Activated CD8-positive, alpha-beta memory T cell treated with anti-CD3 and anti-CD28 coated beads for 4 hours (primary cell): ENCODE measurements around the gene EFL1.
A peak's percentile ranks its signal among the peaks of the same experiment; 100 is the strongest.
"Not testable (repeated sequence)": the region's sequence is repeated elsewhere in the genome, so short reads cannot be mapped to it uniquely, and the experiment has no call there.

Source experiments
- DNase-seq, 2 donors: peaks; one replicate each; pipeline ENCODE4 v3.0.0-alpha.2; 2020; ENCODE audit warnings: low read depth in 2 of 2

The EFL1 gene

GRCh38 chr15:82197733-82198594 lies 64.6 kb downstream of the EFL1 start:
- DNase-seq: peak in 1 of 2 donors; percentile 9

GRCh38 chr15:82196353-82196752 lies 66.2 kb downstream of the EFL1 start:
- no peak for DNase-seq

- DNase-seq: not testable (repeated sequence)
These were observed 66.7 kb downstream of the EFL1 start for GRCh38 chr15:82195818-82196217.

- DNase-seq: not testable (repeated sequence)
These were observed 68.0 kb downstream of the EFL1 start for GRCh38 chr15:82194488-82194887.

GRCh38 chr15:82193435-82193834 lies 69.1 kb downstream of the EFL1 start:
- DNase-seq: not testable (repeated sequence)

GRCh38 chr15:82192394-82192793 lies 70.1 kb downstream of the EFL1 start:
- not testable (repeated sequence) for DNase-seq

- DNase-seq: no peak
These were observed 75.7 kb downstream of the EFL1 start for GRCh38 chr15:82186719-82187406.

- DNase-seq: no peak
These were observed 76.4 kb downstream of the EFL1 start for GRCh38 chr15:82186161-82186560.

GRCh38 chr15:82184776-82185175 lies 77.8 kb downstream of the EFL1 start:
- no peak for DNase-seq

GRCh38 chr15:82184355-82184754 lies 78.2 kb downstream of the EFL1 start:
- no peak for DNase-seq

- DNase-seq: no peak
These were observed 79.2 kb downstream of the EFL1 start for GRCh38 chr15:82183121-82184031.

- no peak for DNase-seq
These were observed 81.2 kb downstream of the EFL1 start for GRCh38 chr15:82181371-82181770.

- DNase-seq: no peak
These were observed 84.5 kb downstream of the EFL1 start for GRCh38 chr15:82178061-82178460.

GRCh38 chr15:82177291-82178010 lies 85.1 kb downstream of the EFL1 start:
- no peak for DNase-seq

- no peak for DNase-seq
These were observed 86.0 kb downstream of the EFL1 start for GRCh38 chr15:82176542-82176941.

- no peak for DNase-seq
These were observed 87.9 kb downstream of the EFL1 start for GRCh38 chr15:82174471-82175235.

- no peak for DNase-seq
These were observed 89.4 kb downstream of the EFL1 start for GRCh38 chr15:82173108-82173507.

- no peak for DNase-seq
These were observed 90.0 kb downstream of the EFL1 start for GRCh38 chr15:82172506-82172905.

- DNase-seq: no peak
These were observed 93.8 kb downstream of the EFL1 start for GRCh38 chr15:82168757-82169156.

- no peak for DNase-seq
These were observed 94.2 kb downstream of the EFL1 start for GRCh38 chr15:82168296-82168695.

GRCh38 chr15:82165948-82166376 lies 96.6 kb downstream of the EFL1 start:
- DNase-seq: no peak
